HG03521 (cell line): ENCODE results near the gene DMKN.

ENCODE experiments used
- ATAC-seq: cut with Tn5 transposase; IDR thresholded peaks from one replicate; pipeline ENCODE4 v1.9.1; 2021; ENCODE audit warnings: mild to moderate bottlenecking, moderate library complexity; ENCODE audit not compliant: unreplicated experiment

Gene DMKN

DNA sequence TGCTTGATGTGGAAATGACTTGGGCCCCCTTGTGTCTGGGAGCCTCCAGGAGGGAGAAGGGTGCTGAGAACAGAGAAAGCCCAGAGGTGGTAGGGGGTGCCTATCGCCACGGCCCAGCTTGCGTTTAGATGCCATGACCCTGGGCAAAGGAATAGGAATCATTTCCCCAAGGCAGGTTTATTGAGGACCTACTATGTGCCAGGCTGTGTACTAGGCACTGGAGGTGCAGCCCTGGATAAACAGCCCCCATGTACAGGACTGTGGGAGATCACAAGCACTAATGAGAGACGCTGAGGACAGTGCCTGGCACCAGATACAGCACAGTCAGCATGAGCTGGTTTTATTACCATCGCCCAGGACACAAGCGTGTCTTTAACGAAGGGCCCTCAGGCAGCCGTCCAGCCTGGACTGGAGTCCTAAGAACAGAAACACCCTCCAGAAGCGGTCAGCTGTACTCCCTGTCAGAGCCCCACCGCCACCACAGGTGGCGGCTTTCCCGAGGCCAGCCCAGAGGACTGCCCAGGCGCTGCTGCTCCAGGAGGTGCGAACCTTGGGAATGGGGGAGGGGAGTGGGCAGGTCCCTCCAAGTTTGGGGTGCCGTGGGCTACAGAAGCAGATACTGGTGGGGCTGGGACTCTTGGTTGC is 36.6 kb upstream of the DMKN start:
- no peak for ATAC-seq

- no peak for ATAC-seq
These were observed 35.8 kb upstream of the DMKN start for GRCh38 chr19:35549174-35549788.

GRCh38 chr19:35546532-35546931 is 33.1 kb upstream of the DMKN start:
- ATAC-seq, result no peak

DNA sequence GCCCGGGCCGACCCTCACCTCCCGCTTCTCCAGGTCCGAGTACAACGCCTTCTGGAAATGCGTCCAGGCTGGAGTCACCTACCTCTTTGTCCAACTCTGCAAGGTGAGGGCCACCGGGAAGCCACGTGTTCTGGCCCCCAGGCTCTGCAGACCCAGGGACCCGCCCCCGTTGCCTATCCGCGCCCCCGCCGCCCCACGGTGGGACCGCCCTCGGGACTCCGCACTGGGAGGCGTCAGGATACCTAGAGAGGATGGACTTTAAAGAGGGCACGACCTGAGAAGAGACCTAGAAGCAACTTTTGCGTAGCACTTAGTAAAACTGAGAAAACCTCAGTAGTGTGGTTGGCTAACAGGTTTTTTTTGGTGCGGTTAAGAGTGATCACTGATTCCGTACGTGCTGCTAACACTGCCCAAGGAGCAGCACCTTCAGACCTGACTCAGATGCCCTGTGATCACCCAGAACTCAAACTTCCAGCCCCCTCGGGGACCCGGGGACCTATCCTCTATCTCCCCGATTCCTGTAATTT is 32.5 kb upstream of the DMKN start:
- no peak for ATAC-seq

GRCh38 chr19:35545001-35545854 is 31.8 kb upstream of the DMKN start, which contains the start of gene TMEM147:
TMEM147 (plus strand) TSS chr19:35545626; CDS start chr19:35545740, 114 bp downstream.
- peak; percentile 80 for ATAC-seq

- no peak for ATAC-seq
These were observed 30.8 kb upstream of the DMKN start for GRCh38 chr19:35544110-35544802.

DNA sequence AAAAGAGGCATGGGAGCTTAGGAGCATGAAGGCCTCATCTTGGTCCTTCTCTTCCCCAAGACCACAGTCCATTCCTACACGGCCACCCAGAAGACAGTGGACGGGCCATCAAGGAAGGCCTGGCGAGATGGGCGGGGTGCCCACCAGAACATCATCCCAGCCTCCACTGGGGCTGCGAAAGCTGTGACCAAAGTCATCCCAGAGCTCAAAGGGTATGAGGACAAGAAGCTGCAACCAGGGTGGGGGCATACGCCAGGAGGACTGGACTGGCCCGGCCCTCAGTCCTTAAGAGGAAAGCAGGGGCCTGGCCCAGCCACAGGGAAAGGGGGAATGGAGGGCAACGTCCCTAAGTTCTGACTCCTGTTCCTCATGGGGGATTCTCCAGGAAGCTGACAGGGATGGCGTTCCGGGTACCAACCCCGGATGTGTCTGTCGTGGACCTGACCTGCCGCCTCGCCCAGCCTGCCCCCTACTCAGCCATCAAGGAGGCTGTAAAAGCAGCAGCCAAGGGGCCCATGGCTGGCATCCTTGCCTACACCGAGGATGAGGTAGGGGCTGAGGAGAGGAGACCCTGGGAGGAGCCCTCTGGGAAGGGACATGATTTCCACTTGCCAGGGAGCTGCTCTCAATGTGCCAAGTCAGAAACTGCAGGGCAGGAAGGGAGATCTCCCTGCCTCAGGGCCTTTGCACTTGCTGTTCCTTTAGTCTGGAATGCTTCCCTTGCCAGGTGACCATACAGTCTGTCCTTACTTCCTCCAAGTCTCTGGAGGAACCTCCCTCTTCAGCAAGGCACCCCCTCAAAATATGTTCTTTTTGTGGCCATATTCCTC is 30.0 kb upstream of the DMKN start:
- no peak for ATAC-seq

DNA sequence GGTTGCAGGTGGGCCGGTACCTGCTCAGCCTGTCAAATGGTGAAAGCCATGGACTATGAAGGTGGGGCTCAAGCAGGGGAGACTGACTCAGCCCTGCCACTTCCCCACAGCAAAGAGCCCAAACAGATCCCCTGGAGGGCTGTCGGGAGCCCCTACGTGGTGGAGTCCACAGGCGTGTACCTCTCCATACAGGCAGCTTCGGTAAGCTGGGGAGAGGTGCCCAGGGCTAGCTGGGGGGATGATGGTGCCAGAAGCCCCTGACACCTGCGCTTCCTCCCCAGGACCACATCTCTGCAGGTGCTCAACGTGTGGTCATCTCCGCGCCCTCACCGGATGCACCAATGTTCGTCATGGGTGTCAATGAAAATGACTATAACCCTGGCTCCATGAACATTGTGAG is 28.8 kb upstream of the DMKN start:
- no peak for ATAC-seq

- ATAC-seq, result no peak
These were observed 27.0 kb upstream of the DMKN start for GRCh38 chr19:35540356-35540927.

DNA sequence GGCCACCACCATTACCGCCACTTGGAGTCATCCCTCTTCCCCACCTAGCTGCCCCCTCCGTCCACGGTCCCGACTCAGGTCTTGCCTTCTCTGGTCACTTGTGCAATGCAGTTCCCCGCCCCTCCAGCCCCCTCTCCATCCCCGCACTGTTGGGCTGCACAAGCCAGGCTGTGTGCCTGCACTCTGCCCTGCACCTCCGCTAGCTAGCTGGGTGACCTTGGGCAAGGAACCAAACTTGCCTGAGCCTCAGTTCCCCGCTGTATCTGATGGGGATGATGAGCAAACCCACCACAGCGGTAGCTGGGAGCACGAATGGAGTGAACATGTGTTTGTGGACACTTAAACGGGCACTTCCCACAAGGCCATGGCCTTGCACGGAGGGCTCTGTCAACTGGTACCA is 26.4 kb upstream of the DMKN start:
- no peak for ATAC-seq

DNA sequence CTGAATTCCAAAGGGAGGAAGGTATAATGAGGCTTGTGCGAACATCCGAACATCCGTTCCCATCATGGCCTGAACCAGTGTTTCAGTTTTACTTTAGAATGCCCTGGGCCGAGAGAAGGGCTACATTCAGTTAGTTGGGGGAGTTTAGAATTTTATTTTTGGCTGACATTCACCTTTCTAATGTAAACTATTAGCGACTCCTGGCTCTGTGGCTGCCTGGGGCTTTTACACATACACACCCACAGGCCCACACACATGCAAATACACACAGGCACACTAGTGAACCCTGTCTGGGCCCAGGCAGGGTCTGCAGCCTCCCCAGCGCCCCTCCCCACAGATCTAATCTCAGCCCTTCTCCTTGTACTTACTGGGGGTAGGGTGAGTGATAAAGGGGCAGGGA is 25.9 kb upstream of the DMKN start:
- ATAC-seq, result no peak

- no peak for ATAC-seq
These were observed 21.5 kb upstream of the DMKN start for GRCh38 chr19:35534803-35535480.

DNA sequence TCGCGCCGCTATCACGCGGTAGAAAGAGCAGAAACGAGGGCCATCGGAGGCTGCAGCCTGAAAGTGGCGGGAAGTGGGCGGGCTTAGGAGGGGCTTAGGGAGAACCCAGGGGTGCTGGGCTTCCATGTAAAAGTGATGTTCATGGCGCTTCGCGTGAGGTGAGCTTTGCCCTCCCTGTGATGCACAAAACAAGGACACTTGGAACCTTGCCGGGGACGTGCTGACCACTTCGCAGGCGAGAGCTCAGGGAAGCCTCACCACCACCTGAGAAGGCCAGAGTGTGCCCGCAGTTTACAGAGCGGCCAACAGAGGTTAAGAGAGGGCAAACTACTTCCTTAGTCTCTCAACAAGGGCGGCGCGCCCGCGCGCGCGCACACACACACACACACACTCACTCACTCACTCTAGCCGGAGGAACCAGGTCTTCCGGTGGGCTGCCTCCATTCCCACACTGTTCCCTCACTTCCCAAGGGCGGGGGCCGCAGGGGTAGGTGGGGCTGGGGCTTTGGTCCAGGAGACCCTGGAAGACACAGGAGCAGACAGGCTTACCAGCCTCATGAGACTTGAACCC is 20.5 kb upstream of the DMKN start:
- no peak for ATAC-seq

DNA sequence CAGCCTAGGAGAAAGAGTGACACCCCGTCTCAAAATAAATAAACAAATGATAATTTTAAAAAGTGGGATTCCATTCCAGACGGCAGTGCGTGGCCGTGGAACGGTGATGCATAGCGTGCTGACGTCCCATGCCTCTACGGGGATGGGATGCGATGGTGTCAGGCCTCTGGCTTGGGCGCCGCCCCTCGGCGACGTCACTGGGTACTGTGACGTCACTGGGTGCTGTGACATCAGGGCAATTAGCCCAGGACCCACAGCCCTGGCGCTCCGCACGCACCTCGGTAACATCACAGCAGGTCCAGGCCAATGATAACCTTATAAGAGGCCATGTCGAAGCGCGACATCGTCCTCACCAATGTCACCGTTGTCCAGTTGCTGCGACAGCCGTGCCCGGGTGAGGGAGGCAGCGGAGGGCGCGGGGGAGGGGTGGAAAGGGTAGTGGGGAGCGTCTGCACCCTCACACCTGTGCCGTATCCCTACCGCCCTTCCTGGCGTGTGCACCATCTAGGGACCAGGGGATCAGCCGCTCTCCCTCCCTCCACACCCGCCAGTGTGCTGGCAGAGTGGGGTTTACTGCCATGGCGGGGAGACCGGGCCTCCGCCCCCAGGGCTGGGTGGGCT is 19.9 kb upstream of the DMKN start, which contains the start of gene GAPDHS:
GAPDHS (plus strand) TSS at position 256 of the 621 bp plus-strand sequence; CDS start at position 328, 72 bp downstream.
- ATAC-seq, result no peak

DNA sequence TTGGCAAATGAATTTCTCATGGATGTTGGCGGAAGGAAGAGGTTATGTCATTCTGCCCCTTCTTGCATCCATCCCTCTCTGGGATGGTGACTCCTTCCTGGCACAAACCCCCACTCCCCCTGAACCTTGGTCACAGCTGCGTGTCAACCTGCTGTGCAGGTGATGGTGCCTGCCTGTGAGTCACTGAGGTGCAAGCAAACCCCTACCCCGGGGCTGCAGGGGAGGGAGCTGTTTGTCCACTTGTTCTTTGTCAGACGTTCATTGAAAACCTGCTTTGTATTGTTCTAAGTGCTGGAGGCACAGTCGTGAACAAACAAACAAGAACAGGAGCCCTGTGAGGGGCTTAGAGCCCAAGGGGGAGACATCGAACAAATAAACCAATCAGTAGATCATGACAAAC is 17.8 kb upstream of the DMKN start:
- no peak for ATAC-seq

- no peak for ATAC-seq
These were observed 16.1 kb upstream of the DMKN start for GRCh38 chr19:35529241-35530218.
